HG03469 (cell line): ENCODE data around the gene ITGA2.

Source experiments
- ATAC-seq: cut with Tn5 transposase; IDR thresholded peaks from one replicate; pipeline ENCODE4 v1.9.1; 2021; ENCODE audit warnings: mild to moderate bottlenecking, moderate library complexity, moderate number of reproducible peaks; ENCODE audit not compliant: unreplicated experiment

ITGA2 gene

GRCh38 chr5:53017383-53017782, 28.2 kb downstream of the ITGA2 start:
- ATAC-seq = no peak

GRCh38 chr5:53017794-53018391, 28.7 kb downstream of the ITGA2 start:
- no peak for ATAC-seq

DNA sequence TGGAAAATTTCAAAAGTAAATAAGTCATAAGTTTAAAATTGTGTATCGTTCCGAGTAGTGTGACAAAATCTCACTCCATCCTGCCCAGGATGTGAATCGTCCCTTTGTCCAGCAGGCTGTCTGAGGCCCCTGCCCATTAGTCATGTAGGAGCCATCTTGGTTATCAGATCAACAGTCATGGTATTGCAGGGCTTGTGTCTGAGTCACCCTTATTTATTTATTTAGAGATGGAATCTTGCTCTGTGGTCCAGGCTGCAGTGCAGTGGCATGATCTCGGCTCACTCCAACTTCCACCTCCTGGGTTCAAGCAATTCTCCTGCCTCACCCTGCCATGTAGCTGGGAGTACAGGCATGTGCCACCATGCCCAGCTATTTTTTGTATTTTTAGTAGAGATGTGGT, 30.2 kb downstream of the ITGA2 start:
- no peak for ATAC-seq

DNA sequence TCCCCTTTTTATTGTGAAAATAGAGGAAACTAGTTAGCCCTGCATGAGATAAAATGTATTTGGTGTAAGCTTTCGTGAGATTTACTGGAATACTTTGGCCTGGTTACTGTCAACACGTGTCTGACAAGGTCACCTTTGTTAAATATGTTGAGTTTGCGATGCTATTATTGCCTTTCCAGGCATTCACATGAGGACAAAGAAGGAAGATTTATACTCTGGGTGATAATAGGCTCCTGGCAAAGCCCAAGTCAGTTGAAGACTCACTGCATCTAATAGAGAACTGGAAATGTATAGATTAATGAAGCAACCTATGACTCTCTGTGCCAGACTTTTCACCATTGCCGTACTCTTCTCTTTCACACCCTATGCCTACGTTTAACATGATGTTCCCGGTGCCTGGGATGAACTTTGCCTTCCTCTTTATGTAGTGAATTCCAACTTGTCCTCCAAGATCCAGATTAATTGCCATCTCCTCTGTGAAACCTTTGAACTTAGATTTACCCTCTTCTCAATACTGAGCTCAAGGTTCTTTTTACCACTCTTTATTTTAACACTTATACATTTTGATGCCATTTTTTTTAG, 33.9 kb downstream of the ITGA2 start:
- no peak for ATAC-seq

GRCh38 chr5:53023969-53024368, 34.8 kb downstream of the ITGA2 start:
- ATAC-seq = peak; percentile 91

DNA sequence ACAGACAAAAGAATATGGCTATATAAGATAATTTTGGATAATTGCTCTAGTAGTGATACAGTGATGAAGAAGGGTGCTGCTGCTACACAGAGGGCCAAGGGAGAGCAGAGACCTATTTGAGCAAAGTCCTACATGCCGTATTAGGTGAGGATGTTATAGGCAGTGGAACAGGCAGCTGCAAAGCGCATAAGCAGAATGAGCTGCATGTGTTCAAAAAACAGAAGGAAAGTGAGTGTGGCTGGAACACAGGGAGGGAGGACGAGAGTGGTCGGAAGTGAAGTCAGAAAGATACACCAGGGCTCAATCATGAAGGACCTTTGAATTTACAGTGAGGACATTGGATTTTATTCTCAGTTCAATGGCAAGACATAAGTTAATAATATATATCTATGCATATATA, 35.4 kb downstream of the ITGA2 start:
- no peak for ATAC-seq

- ATAC-seq = no peak
Measured at GRCh38 chr5:53025487-53025886, 36.3 kb downstream of the ITGA2 start.

DNA sequence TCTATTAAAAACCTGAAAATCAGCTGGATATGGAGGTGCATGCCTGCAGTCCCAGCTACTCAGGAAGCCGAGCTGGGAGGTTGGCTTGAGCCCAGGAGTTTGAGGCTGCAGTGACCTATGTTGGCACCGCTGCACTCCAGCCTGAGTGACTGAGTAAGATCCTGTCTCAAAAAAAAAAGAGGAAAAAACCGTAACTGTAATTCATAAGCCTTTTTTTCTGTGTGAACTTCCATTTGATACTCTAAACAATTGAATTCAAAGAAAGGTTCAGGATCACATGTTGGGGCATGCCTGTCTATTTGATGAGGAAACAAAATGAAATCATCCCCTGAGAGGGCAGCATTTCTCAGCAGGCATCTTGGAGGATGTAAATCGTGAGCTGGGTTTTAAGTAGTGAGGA, 38.8 kb downstream of the ITGA2 start:
- ATAC-seq = no peak

DNA sequence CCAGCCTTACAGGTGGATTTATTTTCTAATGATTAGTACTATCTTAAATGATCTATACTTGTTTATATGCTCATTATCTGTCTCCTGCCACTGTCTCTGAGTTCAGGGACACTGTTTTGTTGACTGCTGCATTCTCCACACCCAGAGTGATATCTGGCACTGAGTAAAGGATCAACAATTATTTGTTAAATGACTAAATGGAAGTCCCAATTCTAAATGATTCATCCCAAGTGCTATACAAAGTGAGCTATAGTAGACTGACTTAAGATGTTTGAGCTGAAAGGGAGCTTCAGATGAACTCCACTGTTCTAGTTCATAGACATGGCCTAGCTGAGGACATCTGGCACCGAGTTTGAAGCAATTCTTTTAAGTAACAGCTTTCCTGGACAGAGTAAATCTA, 40.5 kb downstream of the ITGA2 start:
- ATAC-seq = no peak

GRCh38 chr5:53030893-53031292, 41.7 kb downstream of the ITGA2 start:
- ATAC-seq = no peak

DNA sequence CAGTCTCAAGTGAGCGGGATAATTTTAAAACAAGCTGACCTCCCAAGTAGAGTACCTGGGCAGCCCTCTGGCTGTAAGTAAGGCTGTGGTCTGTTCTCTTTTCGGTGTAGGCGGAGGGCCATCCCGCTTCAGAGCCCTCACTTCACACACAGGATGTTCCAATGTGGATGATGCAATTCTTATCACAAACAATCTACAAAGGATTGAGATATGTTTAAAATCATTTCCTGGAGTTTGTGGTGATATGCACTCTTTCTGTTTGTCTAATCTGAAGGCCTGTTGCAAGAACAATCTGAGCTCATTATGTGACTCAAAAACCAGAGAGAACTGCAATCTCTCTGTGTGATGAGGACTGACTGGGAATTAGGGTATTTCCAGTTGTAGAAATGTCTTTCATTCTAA, 42.5 kb downstream of the ITGA2 start:
- ATAC-seq = no peak

DNA sequence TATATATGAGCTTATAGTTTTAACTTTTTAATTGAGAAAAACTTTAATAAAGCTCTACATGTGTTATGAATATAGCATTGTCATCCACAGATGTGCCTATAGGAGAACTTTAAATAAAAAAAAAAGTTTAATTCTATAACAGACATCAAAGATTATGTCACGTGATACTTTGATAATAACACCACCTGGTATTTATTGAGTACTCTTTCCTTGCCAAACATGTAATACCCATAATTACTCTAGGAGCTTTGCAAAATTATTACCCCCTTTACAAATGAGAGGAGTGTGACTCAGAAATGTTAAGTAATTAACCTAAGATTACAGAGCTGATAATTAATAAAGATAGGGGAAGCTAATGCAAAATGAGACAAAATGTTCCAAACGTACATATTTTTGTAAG, 43.0 kb downstream of the ITGA2 start:
- ATAC-seq = no peak

DNA sequence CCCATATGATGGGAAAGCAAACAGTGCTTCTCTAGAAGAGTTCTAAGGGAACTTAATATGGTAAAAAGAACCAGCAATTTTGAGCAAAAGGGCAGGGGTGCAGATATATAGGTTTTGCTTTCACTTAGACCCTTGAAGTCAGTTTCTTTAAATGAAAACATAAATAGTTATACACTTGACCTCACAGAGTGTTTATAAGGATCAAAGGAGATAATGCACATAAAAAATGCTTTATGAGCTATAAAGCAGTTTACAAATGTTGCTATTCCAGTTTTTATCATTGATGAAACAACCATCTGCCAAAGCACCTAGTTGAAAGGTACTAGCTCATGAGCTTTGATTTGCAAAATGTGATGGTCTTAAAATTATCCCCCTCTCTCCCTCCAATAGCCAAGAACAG, 45.7 kb downstream of the ITGA2 start:
- ATAC-seq = no peak

GRCh38 chr5:53035868-53036381, 46.8 kb downstream of the ITGA2 start:
- ATAC-seq = no peak

GRCh38 chr5:53037141-53037859, 48.1 kb downstream of the ITGA2 start:
- ATAC-seq = no peak

- no peak for ATAC-seq
Measured at GRCh38 chr5:53038196-53038847, 49.2 kb downstream of the ITGA2 start.

DNA sequence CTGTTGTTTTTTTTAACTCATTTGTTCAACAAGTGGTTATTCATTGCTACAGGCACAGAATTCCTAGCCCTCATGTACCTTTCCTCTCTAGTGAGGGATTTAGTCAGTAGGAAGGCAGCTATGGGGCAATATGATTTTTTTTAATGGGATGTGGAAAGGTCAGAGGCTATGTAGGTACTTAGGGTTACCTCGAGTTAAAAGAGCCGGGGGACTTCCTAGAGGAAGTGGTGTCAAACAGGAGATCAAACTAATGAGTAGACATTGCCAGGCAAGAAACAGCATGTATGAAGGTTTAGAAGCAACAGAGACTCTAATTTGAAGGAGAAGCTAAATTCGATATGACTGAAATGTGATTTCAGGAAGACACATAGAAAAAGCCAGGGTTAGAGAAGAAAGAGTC, 50.7 kb downstream of the ITGA2 start:
- ATAC-seq = no peak

DNA sequence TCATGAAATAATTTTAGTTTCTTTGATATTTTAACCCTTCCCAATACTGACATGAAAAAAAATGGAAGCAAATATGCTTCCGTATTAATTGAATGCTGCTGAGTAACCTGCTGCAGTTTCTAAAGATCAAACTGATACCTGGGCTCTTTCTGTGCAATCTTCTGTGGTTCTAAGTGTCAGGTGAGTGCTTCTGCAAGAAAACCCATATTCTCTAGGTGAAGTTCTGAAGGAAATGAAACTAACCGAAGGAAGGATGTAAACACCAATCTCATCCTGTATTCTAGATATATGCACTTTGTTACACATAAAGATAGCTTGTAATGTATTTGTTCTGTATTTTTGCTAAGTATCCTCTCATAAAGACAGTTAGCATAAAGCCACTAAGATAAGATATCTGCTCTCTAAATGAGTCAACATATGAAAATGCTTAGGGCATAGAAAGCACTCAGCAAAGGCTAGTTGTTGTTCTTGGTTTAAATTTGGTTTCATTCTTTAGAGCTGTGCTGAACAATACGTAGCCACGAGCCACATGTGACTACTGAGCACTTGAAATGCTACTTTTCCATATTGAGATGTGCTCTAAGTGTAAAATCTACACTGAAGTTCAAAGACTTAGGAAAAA, 52.0 kb downstream of the ITGA2 start:
- peak; percentile 98 for ATAC-seq

GRCh38 chr5:53041740-53042139, 52.6 kb downstream of the ITGA2 start:
- no peak for ATAC-seq

- ATAC-seq = no peak
Measured at GRCh38 chr5:53045263-53045662, 56.1 kb downstream of the ITGA2 start.

- ATAC-seq = no peak
Measured at GRCh38 chr5:53048248-53048647, 59.1 kb downstream of the ITGA2 start.
